ENCODE data around the gene CD151.

DNA sequence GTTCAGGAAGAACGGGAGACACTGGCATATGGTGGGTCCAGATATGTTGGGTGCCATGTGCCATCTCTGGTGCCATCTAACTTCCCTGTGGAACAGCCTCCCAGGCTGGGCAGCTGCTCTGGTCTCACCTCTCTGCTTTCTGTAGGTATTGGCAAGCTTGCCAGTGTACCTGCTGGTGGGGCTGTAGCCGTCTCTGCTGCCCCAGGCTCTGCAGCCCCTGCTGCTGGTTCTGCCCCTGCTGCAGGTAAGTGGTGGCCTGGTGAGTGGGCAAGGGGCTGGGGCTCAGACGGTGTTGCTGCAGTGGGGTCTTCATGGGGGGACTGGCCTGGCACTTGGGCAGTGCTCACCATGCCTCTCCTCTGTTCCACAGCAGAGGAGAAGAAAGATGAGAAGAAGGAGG, 20.4 kb upstream of the CD151 start:
- TF ChIP-seq POLR2AphosphoS5 (IDR thresholded peaks at IDR 0.05; ENCODE audit: low read depth, low read length), result no peak
- TF ChIP-seq REST (IDR thresholded peaks at IDR 0.05; ENCODE audit: insufficient read depth in 1 of 2, low read depth in 2 of 2, low read length in 2 of 2), result no peak

Data from PFSK-1 (cell line).